Osteoblast (primary cell): ENCODE data around the gene SGCE. TPM values are rescaled to one million over a fixed set of nuclear protein-coding genes. Genes with fewer than 3 reads are reported as not detected.

Source experiments
- DNase-seq: peaks from one replicate; pipeline ENCODE4 v3.0.0; 2011; ENCODE audit warnings: low spot score, mixed read lengths; ENCODE audit not compliant: insufficient read length; ENCODE audit errors: missing footprints
- H2AFZ ChIP-seq: 2 replicates; pipeline ENCODE4 v1.6.0; 2011; ENCODE audit warnings: mild to moderate bottlenecking, low read length
- H3K27ac ChIP-seq: 2 replicates; pipeline ENCODE4 v1.5.1; 2011; ENCODE audit warnings: mild to moderate bottlenecking, low read depth, low read length, moderate library complexity
- H3K27me3 ChIP-seq: 2 replicates; pipeline ENCODE4 v1.6.0; 2012; ENCODE audit warnings: mild to moderate bottlenecking, control low read depth, inconsistent platforms, low read length, moderate library complexity; ENCODE audit not compliant: insufficient read depth
- H3K36me3 ChIP-seq: 2 replicates; pipeline ENCODE4 v1.5.1; 2011; ENCODE audit warnings: mild to moderate bottlenecking, low read length, control low read depth, moderate library complexity; ENCODE audit not compliant: insufficient read depth
- H3K4me1 ChIP-seq: 2 replicates; pipeline ENCODE4 v1.5.1; 2011; ENCODE audit warnings: mild to moderate bottlenecking, low read length, control low read depth, moderate library complexity; ENCODE audit not compliant: insufficient read depth
- H3K4me2 ChIP-seq: 2 replicates; pipeline ENCODE4 v1.6.0; 2011; ENCODE audit warnings: mild to moderate bottlenecking, low read length; ENCODE audit not compliant: insufficient read depth
- H3K4me3 ChIP-seq: fragments of 200-600 bp; sonication (generic); 3 replicates; pipeline ENCODE4 v1.5.1; 2012; ENCODE audit warnings: mild to moderate bottlenecking, low read length, inconsistent platforms; ENCODE audit not compliant: insufficient read depth
- H3K79me2 ChIP-seq: 2 replicates; pipeline ENCODE4 v1.6.0; 2012; ENCODE audit warnings: mild to moderate bottlenecking, low read length, control low read depth, inconsistent platforms; ENCODE audit not compliant: insufficient read depth
- H3K9me3 ChIP-seq: 2 replicates; pipeline ENCODE4 v1.5.1; 2011; ENCODE audit warnings: low read depth, low read length, control low read depth
- H4K20me1 ChIP-seq: 2 replicates; pipeline ENCODE4 v1.6.0; 2012; ENCODE audit warnings: mild to moderate bottlenecking, low read length, control low read depth; ENCODE audit not compliant: insufficient read depth
- CTCF ChIP-seq: IDR thresholded peaks from 2 replicates; pipeline ENCODE4 v1.5.1; 2011; ENCODE audit warnings: mild to moderate bottlenecking, low read depth, low read length, moderate library complexity; ENCODE audit errors: extremely low read depth
- total RNA-seq: library from RNA; depleted of rRNA; stranded (reverse); fragments of >200 nt; gene quantifications from 2 replicates; pipeline ENCODE4 v1.2.3, GENCODE V29; 2012

The SGCE gene
- total RNA-seq, 1 donor: 60.8 TPM

- no peak overlapping the region for H3K4me3 ChIP-seq
- no peak overlapping the region for H3K27ac ChIP-seq
- no peaks in the 10 kb centered on the region for H3K36me3 ChIP-seq
- H3K4me2 ChIP-seq: no peak overlapping the region
- no peak for TF ChIP-seq CTCF
- no peaks in the 10 kb centered on the region for H3K79me2 ChIP-seq
- no peak for DNase-seq
- H2AFZ ChIP-seq: no peak overlapping the region
- no peaks in the 10 kb centered on the region for H4K20me1 ChIP-seq
- no peaks in the 10 kb centered on the region for H3K4me1 ChIP-seq
- no peaks in the 10 kb centered on the region for H3K27me3 ChIP-seq
- no peaks in the 10 kb centered on the region for H3K9me3 ChIP-seq
Measured at GRCh38 chr7:94683066-94683465, 27.1 kb upstream of the SGCE start.

GRCh38 chr7:94679358-94679757 is 23.4 kb upstream of the SGCE start:
- no peak overlapping the region for H2AFZ ChIP-seq
- no peak overlapping the region for H3K27ac ChIP-seq
- no peaks in the 10 kb centered on the region for H3K36me3 ChIP-seq
- H3K79me2 ChIP-seq: no peaks in the 10 kb centered on the region
- H3K4me1 ChIP-seq: no peaks in the 10 kb centered on the region
- H3K4me2 ChIP-seq: no peak overlapping the region
- H3K27me3 ChIP-seq: no peaks in the 10 kb centered on the region
- no peaks in the 10 kb centered on the region for H3K9me3 ChIP-seq
- TF ChIP-seq CTCF: no peak
- H3K4me3 ChIP-seq: no peak overlapping the region
- no peaks in the 10 kb centered on the region for H4K20me1 ChIP-seq
- DNase-seq: no peak

GRCh38 chr7:94676431-94676830 is 20.5 kb upstream of the SGCE start:
- Histone ChIP-seq H3K36me3 (no peaks in the 10 kb centered on the region), H3K79me2 (no peaks in the 10 kb centered on the region), H3K27ac (no peak overlapping the region), H3K9me3 (no peaks in the 10 kb centered on the region), H4K20me1 (no peaks in the 10 kb centered on the region), H3K4me2 (no peak overlapping the region), H3K4me1 (no peaks in the 10 kb centered on the region), H3K27me3 (no peaks in the 10 kb centered on the region), H3K4me3 (no peak overlapping the region), H2AFZ (no peak overlapping the region)
- no peak for TF ChIP-seq CTCF
- no peak for DNase-seq

- H2AFZ ChIP-seq: no peak overlapping the region
- no peak overlapping the region for H3K4me2 ChIP-seq
- no peak for DNase-seq
- no peak overlapping the region for H3K27ac ChIP-seq
- H3K27me3 ChIP-seq: no peaks in the 10 kb centered on the region
- no peak overlapping the region for H3K4me3 ChIP-seq
- H3K79me2 ChIP-seq: no peaks in the 10 kb centered on the region
- H3K36me3 ChIP-seq: no peaks in the 10 kb centered on the region
- H4K20me1 ChIP-seq: no peaks in the 10 kb centered on the region
- no peak for TF ChIP-seq CTCF
- no peaks in the 10 kb centered on the region for H3K9me3 ChIP-seq
- H3K4me1 ChIP-seq: no peaks in the 10 kb centered on the region
Measured at GRCh38 chr7:94675356-94675755, 19.4 kb upstream of the SGCE start.
